Measurements from ENCODE around the gene ADIRF. TPM values are rescaled to one million over a fixed set of nuclear protein-coding genes. Genes with fewer than 3 reads are reported as not detected.
"Not testable (repeated sequence)": the region's sequence is repeated elsewhere in the genome, so short reads cannot be mapped to it uniquely, and the experiment has no call there.

ADIRF gene
- total RNA-seq, 2 donors from 2014 or later: 0.53 TPM; not detected in 1

- Mint-ChIP-seq H3K4me1 (peaks cover 29% of the 10 kb centered on the region), H3K36me3 (ENCODE audit: low read depth) (no peaks in the 10 kb centered on the region), H3K27ac (no peak overlapping the region), H3K9me3 (no peaks in the 10 kb centered on the region), H3K27me3 (ENCODE audit: insufficient read depth) (peaks cover 3% of the 10 kb centered on the region), H3K4me3 (no peak overlapping the region)
- no peak for DNase-seq
- WGBS, 2 experiments (ENCODE audit: insufficient coverage in 1 of 2, insufficient read length in 1 of 2): 73 to 75% methylated on average over 4 of the region's 4 CpGs
- peaks cover 6% of the 10 kb centered on the region for H3K4me1 ChIP-seq (ENCODE audit: control insufficient read depth, insufficient read depth, low read length)
- H3K27me3 ChIP-seq (ENCODE audit: control insufficient read depth, insufficient read depth, low read length, poor library complexity, severe bottlenecking): no peaks in the 10 kb centered on the region
- TF ChIP-seq CTCF (conservative IDR thresholded peaks at IDR 0.05): no peak
- H3K4me3 ChIP-seq (ENCODE audit: low read length): no peak overlapping the region
- no peaks in the 10 kb centered on the region for H3K36me3 ChIP-seq (ENCODE audit: control insufficient read depth, insufficient read depth, low read length)
- no peak overlapping the region for H3K27ac ChIP-seq (ENCODE audit: low read depth, low read length)
- no peak overlapping the region for H3K9ac ChIP-seq (ENCODE audit: extremely low read depth, low read length, poor library complexity, severe bottlenecking)
- no peaks in the 10 kb centered on the region for H3K9me3 ChIP-seq (ENCODE audit: control insufficient read depth, low read length)
Observed at GRCh38 chr10:86979296-86979818, 11.1 kb downstream of the ADIRF start.

- Mint-ChIP-seq H3K36me3 (ENCODE audit: low read depth) (no peaks in the 10 kb centered on the region), H3K4me3 (no peak overlapping the region), H3K27ac (no peak overlapping the region), H3K4me1 (peaks cover 29% of the 10 kb centered on the region), H3K9me3 (no peaks in the 10 kb centered on the region), H3K27me3 (ENCODE audit: insufficient read depth) (no peaks in the 10 kb centered on the region)
- Histone ChIP-seq H3K27me3 (ENCODE audit: control insufficient read depth, insufficient read depth, low read length, poor library complexity, severe bottlenecking) (no peaks in the 10 kb centered on the region), H3K4me1 (ENCODE audit: control insufficient read depth, insufficient read depth, low read length) (peaks cover 6% of the 10 kb centered on the region), H3K27ac (ENCODE audit: low read depth, low read length) (no peak overlapping the region), H3K9me3 (ENCODE audit: control insufficient read depth, low read length) (no peaks in the 10 kb centered on the region), H3K9ac (ENCODE audit: extremely low read depth, low read length, poor library complexity, severe bottlenecking) (no peak overlapping the region), H3K4me3 (ENCODE audit: low read length) (no peak overlapping the region), H3K36me3 (ENCODE audit: control insufficient read depth, insufficient read depth, low read length) (no peaks in the 10 kb centered on the region)
- 66 to 88% methylated on average over 1 to 3 of the region's 3 CpGs for WGBS, 2 experiments (ENCODE audit: insufficient coverage in 1 of 2, insufficient read length in 1 of 2)
- no peak for DNase-seq
- TF ChIP-seq CTCF (conservative IDR thresholded peaks at IDR 0.05): no peak
Observed at GRCh38 chr10:86979977-86980448, 11.7 kb downstream of the ADIRF start.

DNA sequence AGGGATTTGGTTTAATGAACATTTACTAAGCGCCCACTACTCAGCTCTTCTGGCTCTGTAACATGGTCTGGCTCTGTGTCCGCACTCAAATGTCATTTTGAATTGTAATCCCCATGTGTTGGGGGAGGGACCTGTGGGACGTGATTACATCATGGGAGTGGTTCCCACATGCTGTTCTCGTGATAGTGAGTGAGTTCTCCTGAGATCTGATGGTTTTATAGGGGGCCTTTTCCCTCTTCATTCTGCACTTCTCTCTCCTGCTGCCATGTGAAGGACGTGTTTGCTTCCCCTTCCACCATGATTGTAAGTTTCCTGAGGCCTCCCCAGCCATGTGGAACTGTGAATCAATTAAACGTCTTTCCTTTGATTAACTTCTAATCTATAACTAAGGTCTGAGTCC, 12.7 kb downstream of the ADIRF start:
- peaks cover 29% of the 10 kb centered on the region for H3K4me1 Mint-ChIP-seq
- WGBS, 2 experiments (ENCODE audit: insufficient coverage in 1 of 2, insufficient read length in 1 of 2): 79 to 92% methylated on average over 2 to 6 of the region's 6 CpGs
- not testable (repeated sequence) for H3K9me3 ChIP-seq (ENCODE audit: control insufficient read depth, low read length); H3K36me3 Mint-ChIP-seq (ENCODE audit: low read depth); H3K27me3 ChIP-seq (ENCODE audit: control insufficient read depth, insufficient read depth, low read length, poor library complexity, severe bottlenecking); H3K4me3 ChIP-seq (ENCODE audit: low read length); DNase-seq; H3K9ac ChIP-seq (ENCODE audit: extremely low read depth, low read length, poor library complexity, severe bottlenecking); H3K4me1 ChIP-seq (ENCODE audit: control insufficient read depth, insufficient read depth, low read length); H3K36me3 ChIP-seq (ENCODE audit: control insufficient read depth, insufficient read depth, low read length); H3K4me3 Mint-ChIP-seq; H3K27ac Mint-ChIP-seq; H3K9me3 Mint-ChIP-seq; H3K27ac ChIP-seq (ENCODE audit: low read depth, low read length); H3K27me3 Mint-ChIP-seq (ENCODE audit: insufficient read depth)

GRCh38 chr10:86981716-86982115, 13.4 kb downstream of the ADIRF start:
- no peak for TF ChIP-seq CTCF (conservative IDR thresholded peaks at IDR 0.05)
- Mint-ChIP-seq H3K9me3 (no peaks in the 10 kb centered on the region), H3K4me1 (peaks cover 29% of the 10 kb centered on the region), H3K27me3 (ENCODE audit: insufficient read depth) (no peaks in the 10 kb centered on the region), H3K27ac (no peak overlapping the region), H3K4me3 (no peak overlapping the region), H3K36me3 (ENCODE audit: low read depth) (no peaks in the 10 kb centered on the region)
- no peak for DNase-seq
- Histone ChIP-seq H3K4me3 (ENCODE audit: low read length) (no peak overlapping the region), H3K9ac (ENCODE audit: extremely low read depth, low read length, poor library complexity, severe bottlenecking) (no peak overlapping the region), H3K27me3 (ENCODE audit: control insufficient read depth, insufficient read depth, low read length, poor library complexity, severe bottlenecking) (no peaks in the 10 kb centered on the region), H3K4me1 (ENCODE audit: control insufficient read depth, insufficient read depth, low read length) (peaks cover 6% of the 10 kb centered on the region), H3K9me3 (ENCODE audit: control insufficient read depth, low read length) (no peaks in the 10 kb centered on the region), H3K36me3 (ENCODE audit: control insufficient read depth, insufficient read depth, low read length) (no peaks in the 10 kb centered on the region), H3K27ac (ENCODE audit: low read depth, low read length) (no peak overlapping the region)
- 93 to 95% methylated on average over 4 to 5 of the region's 5 CpGs for WGBS, 2 experiments (ENCODE audit: insufficient coverage in 1 of 2, insufficient read length in 1 of 2)

- H3K4me3 ChIP-seq (ENCODE audit: low read length); H3K9me3 ChIP-seq (ENCODE audit: control insufficient read depth, low read length); H3K36me3 ChIP-seq (ENCODE audit: control insufficient read depth, insufficient read depth, low read length); H3K27me3 Mint-ChIP-seq (ENCODE audit: insufficient read depth); H3K27ac ChIP-seq (ENCODE audit: low read depth, low read length); H3K36me3 Mint-ChIP-seq (ENCODE audit: low read depth); DNase-seq; H3K4me3 Mint-ChIP-seq; H3K9me3 Mint-ChIP-seq; H3K4me1 ChIP-seq (ENCODE audit: control insufficient read depth, insufficient read depth, low read length); H3K9ac ChIP-seq (ENCODE audit: extremely low read depth, low read length, poor library complexity, severe bottlenecking); H3K27me3 ChIP-seq (ENCODE audit: control insufficient read depth, insufficient read depth, low read length, poor library complexity, severe bottlenecking); H3K27ac Mint-ChIP-seq: not testable (repeated sequence)
- H3K4me1 Mint-ChIP-seq: peaks cover 23% of the 10 kb centered on the region
- WGBS, 2 experiments (ENCODE audit: insufficient coverage in 1 of 2, insufficient read length in 1 of 2): 97% methylated on average over 3 of the region's 4 CpGs; no CpG with 5 or more reads in 1 of the 2 experiments
Observed at GRCh38 chr10:86984498-86984897, 16.2 kb downstream of the ADIRF start.
